ENCODE data around the gene LPCAT3. TPM values are rescaled to one million over a fixed set of nuclear protein-coding genes. Genes with fewer than 3 reads are reported as not detected.

Gene LPCAT3, protein sequence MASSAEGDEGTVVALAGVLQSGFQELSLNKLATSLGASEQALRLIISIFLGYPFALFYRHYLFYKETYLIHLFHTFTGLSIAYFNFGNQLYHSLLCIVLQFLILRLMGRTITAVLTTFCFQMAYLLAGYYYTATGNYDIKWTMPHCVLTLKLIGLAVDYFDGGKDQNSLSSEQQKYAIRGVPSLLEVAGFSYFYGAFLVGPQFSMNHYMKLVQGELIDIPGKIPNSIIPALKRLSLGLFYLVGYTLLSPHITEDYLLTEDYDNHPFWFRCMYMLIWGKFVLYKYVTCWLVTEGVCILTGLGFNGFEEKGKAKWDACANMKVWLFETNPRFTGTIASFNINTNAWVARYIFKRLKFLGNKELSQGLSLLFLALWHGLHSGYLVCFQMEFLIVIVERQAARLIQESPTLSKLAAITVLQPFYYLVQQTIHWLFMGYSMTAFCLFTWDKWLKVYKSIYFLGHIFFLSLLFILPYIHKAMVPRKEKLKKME
- total RNA-seq = 10 to 100 TPM; 45.1 to 68.4 (median 58.5) TPM

- peak; percentile 98 to 99 for DNase-seq
- Histone ChIP-seq H3K36me3 (no peaks in the 10 kb centered on the region), H3K9me3 (no peaks in the 10 kb centered on the region), H3K4me3 (replicated peaks in 1 of 3) (peak within 1 kb of the TSS; percentile 67 to 95 (median 72)), H3K4me1 (peaks cover 16 to 29% of the 10 kb centered on the region in 2 donors), H3K27me3 (no peaks in the 10 kb centered on the region), H3K27ac (peak within 1 kb of the TSS; percentile 36 to 95 (median 86))
- 0% methylated on average over 39 to 40 of the region's 77 CpGs for WGBS, 2 donors
- intact Hi-C loops (cut with DNase I) = loop anchor here (5.0 kb wide), 1 partner anchor 56 kb away; no protein-coding TSS in a partner anchor
- TF ChIP-seq CTCF (IDR thresholded peaks at IDR 0.05) = peak; percentile 60 to 91 (median 80)
- TF ChIP-seq POLR2A (IDR thresholded peaks at IDR 0.05) = peak; percentile 72 to 86
Measured at GRCh38 chr12:7018350-7019042, at the start of gene LPCAT3. LPCAT3 (minus strand) TSS chr12:7018476; CDS start chr12:7018424, 52 bp downstream.

GRCh38 chr12:7067096-7067495 lies 48.8 kb upstream of the LPCAT3 start:
- no peak for DNase-seq
- TF ChIP-seq POLR2A (IDR thresholded peaks at IDR 0.05) = no peak
- TF ChIP-seq CTCF (IDR thresholded peaks at IDR 0.05) = no peak
- no peak overlapping the region for H3K27ac ChIP-seq
- no peaks in the 10 kb centered on the region for H3K9me3 ChIP-seq
- 79 to 81% methylated on average over 7 of the region's 7 CpGs for WGBS, 2 donors
- no peak overlapping the region for H3K4me3 ChIP-seq (replicated peaks in 1 of 3)
- H3K4me1 ChIP-seq = no peaks in the 10 kb centered on the region
- H3K27me3 ChIP-seq = no peaks in the 10 kb centered on the region
- H3K36me3 ChIP-seq = no peaks in the 10 kb centered on the region
- intact Hi-C loops (cut with DNase I) = no loop called here

DNA sequence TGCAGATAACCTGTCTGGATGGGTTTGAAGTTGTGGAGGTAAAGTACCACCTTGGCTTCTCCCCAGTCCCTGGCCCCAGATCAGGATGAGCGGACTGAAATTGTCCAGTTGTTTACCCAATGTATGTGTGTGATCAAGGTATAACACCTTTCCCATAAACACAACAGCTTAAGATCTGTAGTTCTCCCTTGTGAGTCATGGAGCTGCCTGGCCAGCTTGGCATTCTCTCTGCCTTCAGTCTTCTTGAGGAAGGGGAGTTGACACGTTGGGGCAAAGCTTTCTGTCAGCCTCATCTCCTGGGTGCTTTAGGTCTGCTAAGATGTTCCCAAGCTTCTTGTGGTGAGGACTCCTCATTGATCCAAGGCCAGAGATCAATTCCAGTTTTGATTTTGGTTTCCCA lies 48.3 kb upstream of the LPCAT3 start:
- no peak overlapping the region for H3K4me3 ChIP-seq (replicated peaks in 1 of 3)
- H3K4me1 ChIP-seq = no peaks in the 10 kb centered on the region
- no peak for DNase-seq
- H3K27ac ChIP-seq = no peak overlapping the region
- H3K36me3 ChIP-seq = no peaks in the 10 kb centered on the region
- intact Hi-C loops (cut with DNase I) = no loop called here
- 72 to 92% methylated on average over 2 of the region's 2 CpGs for WGBS, 2 donors
- no peaks in the 10 kb centered on the region for H3K27me3 ChIP-seq
- H3K9me3 ChIP-seq = no peaks in the 10 kb centered on the region
- no peak for TF ChIP-seq POLR2A (IDR thresholded peaks at IDR 0.05)
- TF ChIP-seq CTCF (IDR thresholded peaks at IDR 0.05) = no peak

GRCh38 chr12:7065073-7065623 lies 46.9 kb upstream of the LPCAT3 start:
- Histone ChIP-seq H3K9me3 (no peaks in the 10 kb centered on the region), H3K36me3 (no peaks in the 10 kb centered on the region), H3K4me1 (peaks cover 0 to 9% of the 10 kb centered on the region in 2 donors), H3K27ac (no peak overlapping the region), H3K27me3 (no peaks in the 10 kb centered on the region), H3K4me3 (replicated peaks in 1 of 3) (no peak overlapping the region)
- WGBS, 2 donors = 91% methylated on average over 7 of the region's 7 CpGs
- intact Hi-C loops (cut with DNase I) = no loop called here
- no peak for TF ChIP-seq CTCF (IDR thresholded peaks at IDR 0.05)
- no peak for DNase-seq

Data from thyroid gland (tissue), 4 donors.